ENCODE measurements around the gene MMP15. TPM values are rescaled to one million over a fixed set of nuclear protein-coding genes. Genes with fewer than 3 reads are reported as not detected.
A peak's percentile ranks its signal among the peaks of the same experiment; 100 is the strongest.

MMP15 gene
- polyA plus RNA-seq, 1 of the 3 experiments (the other 2 are of a cell fraction) = 3.1 TPM

DNA sequence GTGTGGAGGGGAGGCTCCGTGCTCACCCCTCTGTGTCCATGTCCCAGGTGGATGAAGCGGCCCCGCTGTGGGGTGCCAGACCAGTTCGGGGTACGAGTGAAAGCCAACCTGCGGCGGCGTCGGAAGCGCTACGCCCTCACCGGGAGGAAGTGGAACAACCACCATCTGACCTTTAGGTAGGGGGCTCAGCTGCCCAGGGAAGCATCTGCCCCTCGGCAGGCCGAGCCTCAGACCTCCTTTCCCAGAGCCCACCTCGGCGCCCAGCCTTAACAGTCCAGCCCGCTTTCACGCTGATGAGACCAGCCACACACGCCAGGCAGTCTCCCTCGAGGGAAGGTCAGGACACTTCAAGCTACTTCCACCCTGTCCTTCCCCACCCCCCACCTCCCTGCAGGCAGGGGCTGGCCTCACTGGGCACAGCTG lies 12.7 kb downstream of the MMP15 start:
- WGBS (ENCODE audit: low lambda C conversion rate) = 87% methylated on average over 9 of the region's 20 CpGs
- no peaks in the 10 kb centered on the region for H3K79me2 ChIP-seq (ENCODE audit: insufficient read depth)
- H3F3A ChIP-seq (replicated peaks; ENCODE audit: insufficient read depth) = no peaks in the 10 kb centered on the region
- no peak overlapping the region for H2AFZ ChIP-seq (ENCODE audit: low read depth)
- CTCF ChIA-PET = interaction anchor here (1.3 to 1.7 kb wide), 3 partner anchors 10 to 84 kb away, joined by 3 to 4 read pairs (median 3); no protein-coding TSS in a partner anchor
- TF ChIP-seq POLR2AphosphoS5 (IDR thresholded peaks at IDR 0.05; ENCODE audit: low read depth, low read length) (no peak), RAD21 (IDR thresholded peaks at IDR 0.05; ENCODE audit: low read length) (no peak), YY1 (IDR thresholded peaks at IDR 0.05; ENCODE audit: low read depth) (no peak), TEAD4 (IDR thresholded peaks at IDR 0.05; ENCODE audit: borderline replicate concordance, insufficient read depth) (no peak), RXRA (IDR thresholded peaks at IDR 0.05; ENCODE audit: borderline replicate concordance, low read depth) (no peak), SIN3A (IDR thresholded peaks at IDR 0.05; ENCODE audit: borderline replicate concordance, low read depth, low read length) (no peak), MEF2A (IDR thresholded peaks at IDR 0.05; ENCODE audit: borderline replicate concordance, low read depth) (no peak), CHD2 (IDR thresholded peaks at IDR 0.05; ENCODE audit: low read length, partially characterized antibody) (no peak), FOSL2 (IDR thresholded peaks at IDR 0.05; ENCODE audit: borderline replicate concordance, low read depth) (no peak), NRF1 (IDR thresholded peaks at IDR 0.05; ENCODE audit: low read depth, low read length) (no peak), MXI1 (IDR thresholded peaks at IDR 0.05; ENCODE audit: low read depth, low read length) (no peak)
- TF ChIP-seq, protein P1, sequence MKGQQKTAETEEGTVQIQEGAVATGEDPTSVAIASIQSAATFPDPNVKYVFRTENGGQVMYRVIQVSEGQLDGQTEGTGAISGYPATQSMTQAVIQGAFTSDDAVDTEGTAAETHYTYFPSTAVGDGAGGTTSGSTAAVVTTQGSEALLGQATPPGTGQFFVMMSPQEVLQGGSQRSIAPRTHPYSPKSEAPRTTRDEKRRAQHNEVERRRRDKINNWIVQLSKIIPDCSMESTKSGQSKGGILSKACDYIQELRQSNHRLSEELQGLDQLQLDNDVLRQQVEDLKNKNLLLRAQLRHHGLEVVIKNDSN (IDR thresholded peaks at IDR 0.05; ENCODE audit: borderline replicate concordance, low read depth) = no peak
- TF ChIP-seq, protein P2, sequence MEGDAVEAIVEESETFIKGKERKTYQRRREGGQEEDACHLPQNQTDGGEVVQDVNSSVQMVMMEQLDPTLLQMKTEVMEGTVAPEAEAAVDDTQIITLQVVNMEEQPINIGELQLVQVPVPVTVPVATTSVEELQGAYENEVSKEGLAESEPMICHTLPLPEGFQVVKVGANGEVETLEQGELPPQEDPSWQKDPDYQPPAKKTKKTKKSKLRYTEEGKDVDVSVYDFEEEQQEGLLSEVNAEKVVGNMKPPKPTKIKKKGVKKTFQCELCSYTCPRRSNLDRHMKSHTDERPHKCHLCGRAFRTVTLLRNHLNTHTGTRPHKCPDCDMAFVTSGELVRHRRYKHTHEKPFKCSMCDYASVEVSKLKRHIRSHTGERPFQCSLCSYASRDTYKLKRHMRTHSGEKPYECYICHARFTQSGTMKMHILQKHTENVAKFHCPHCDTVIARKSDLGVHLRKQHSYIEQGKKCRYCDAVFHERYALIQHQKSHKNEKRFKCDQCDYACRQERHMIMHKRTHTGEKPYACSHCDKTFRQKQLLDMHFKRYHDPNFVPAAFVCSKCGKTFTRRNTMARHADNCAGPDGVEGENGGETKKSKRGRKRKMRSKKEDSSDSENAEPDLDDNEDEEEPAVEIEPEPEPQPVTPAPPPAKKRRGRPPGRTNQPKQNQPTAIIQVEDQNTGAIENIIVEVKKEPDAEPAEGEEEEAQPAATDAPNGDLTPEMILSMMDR (IDR thresholded peaks at IDR 0.05) = no peak
- TF ChIP-seq, protein P3, sequence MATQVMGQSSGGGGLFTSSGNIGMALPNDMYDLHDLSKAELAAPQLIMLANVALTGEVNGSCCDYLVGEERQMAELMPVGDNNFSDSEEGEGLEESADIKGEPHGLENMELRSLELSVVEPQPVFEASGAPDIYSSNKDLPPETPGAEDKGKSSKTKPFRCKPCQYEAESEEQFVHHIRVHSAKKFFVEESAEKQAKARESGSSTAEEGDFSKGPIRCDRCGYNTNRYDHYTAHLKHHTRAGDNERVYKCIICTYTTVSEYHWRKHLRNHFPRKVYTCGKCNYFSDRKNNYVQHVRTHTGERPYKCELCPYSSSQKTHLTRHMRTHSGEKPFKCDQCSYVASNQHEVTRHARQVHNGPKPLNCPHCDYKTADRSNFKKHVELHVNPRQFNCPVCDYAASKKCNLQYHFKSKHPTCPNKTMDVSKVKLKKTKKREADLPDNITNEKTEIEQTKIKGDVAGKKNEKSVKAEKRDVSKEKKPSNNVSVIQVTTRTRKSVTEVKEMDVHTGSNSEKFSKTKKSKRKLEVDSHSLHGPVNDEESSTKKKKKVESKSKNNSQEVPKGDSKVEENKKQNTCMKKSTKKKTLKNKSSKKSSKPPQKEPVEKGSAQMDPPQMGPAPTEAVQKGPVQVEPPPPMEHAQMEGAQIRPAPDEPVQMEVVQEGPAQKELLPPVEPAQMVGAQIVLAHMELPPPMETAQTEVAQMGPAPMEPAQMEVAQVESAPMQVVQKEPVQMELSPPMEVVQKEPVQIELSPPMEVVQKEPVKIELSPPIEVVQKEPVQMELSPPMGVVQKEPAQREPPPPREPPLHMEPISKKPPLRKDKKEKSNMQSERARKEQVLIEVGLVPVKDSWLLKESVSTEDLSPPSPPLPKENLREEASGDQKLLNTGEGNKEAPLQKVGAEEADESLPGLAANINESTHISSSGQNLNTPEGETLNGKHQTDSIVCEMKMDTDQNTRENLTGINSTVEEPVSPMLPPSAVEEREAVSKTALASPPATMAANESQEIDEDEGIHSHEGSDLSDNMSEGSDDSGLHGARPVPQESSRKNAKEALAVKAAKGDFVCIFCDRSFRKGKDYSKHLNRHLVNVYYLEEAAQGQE (IDR thresholded peaks at IDR 0.05; ENCODE audit: low read depth, low read length) = no peak
- H3K36me3 ChIP-seq (replicated peaks in 1 of 2; ENCODE audit: control insufficient read depth in 1 of 2, insufficient read depth in 2 of 2, low read length in 1 of 2) = no peaks in the 10 kb centered on the region
- DNase-seq = peak; percentile 39
- peaks cover 0 to 40% of the 10 kb centered on the region in 2 experiments; a peak in 1 of 4 replicates for H3K4me1 ChIP-seq (ENCODE audit: control insufficient read depth in 1 of 2, insufficient read depth in 2 of 2, low read depth in 1 of 2, low read length in 1 of 2)
- H3K9me3 ChIP-seq = no peaks in the 10 kb centered on the region
- H4K20me1 ChIP-seq (ENCODE audit: insufficient read depth) = no peaks in the 10 kb centered on the region
- no peak overlapping the region for H3K9ac ChIP-seq
- H3K4me2 ChIP-seq = no peak overlapping the region
- no peaks in the 10 kb centered on the region for H3K27me3 ChIP-seq (ENCODE audit: insufficient read depth)
- no peaks in the 10 kb centered on the region for H3K9me2 ChIP-seq
- no peak overlapping the region for H3K4me3 ChIP-seq (ENCODE audit: low read depth in 2 of 2, low read length in 1 of 2)
- no peak overlapping the region for H3K27ac ChIP-seq (ENCODE audit: low read depth in 2 of 2, low read length in 1 of 2)
- POLR2A ChIA-PET = no interaction called here
